UCSD-AML1 (cell line): ENCODE measurements around the gene MAPK1.
"Not testable (repeated sequence)": the region's sequence is repeated elsewhere in the genome, so short reads cannot be mapped to it uniquely, and the experiment has no call there.

Experiments used
- DNase-seq: peaks from one replicate; lab custom pipeline; 2025; ENCODE audit not compliant: unreplicated experiment; lab: John Stamatoyannopoulos, UW

Gene MAPK1

DNA sequence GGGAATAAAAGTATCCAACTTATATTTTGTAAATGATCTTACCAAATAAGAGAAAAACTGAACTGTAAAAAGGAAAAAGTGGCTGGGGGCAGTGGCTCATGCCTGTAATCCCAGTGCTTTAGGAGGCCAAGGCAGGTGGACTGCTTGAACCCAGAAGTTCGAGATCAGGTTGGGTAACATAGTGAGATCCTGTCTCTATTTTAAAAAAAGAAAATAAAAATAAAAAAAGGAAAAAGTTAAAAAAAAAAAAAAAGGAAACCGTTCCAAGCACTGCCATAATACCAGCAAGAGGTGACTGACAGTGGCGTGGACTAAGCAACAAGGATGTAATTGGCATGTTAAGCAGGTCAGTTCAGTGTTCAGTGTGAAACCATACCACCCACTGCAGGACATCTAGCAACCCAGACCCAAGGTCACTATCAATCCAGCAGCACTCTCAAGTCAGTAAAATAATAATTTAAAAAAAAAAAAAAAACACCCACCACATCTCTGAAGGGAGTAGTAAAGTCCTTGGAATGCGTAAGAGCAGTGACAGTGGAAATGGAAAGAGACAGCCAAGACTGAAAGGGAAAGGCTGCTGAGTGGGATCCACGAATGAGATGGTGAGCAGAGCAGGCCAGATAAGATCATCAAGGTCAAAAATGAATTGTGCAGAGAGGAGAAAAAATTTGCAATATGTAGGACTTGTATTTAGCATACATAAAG lies 43.6 kb downstream of the MAPK1 start:
- DNase-seq = no peak

DNA sequence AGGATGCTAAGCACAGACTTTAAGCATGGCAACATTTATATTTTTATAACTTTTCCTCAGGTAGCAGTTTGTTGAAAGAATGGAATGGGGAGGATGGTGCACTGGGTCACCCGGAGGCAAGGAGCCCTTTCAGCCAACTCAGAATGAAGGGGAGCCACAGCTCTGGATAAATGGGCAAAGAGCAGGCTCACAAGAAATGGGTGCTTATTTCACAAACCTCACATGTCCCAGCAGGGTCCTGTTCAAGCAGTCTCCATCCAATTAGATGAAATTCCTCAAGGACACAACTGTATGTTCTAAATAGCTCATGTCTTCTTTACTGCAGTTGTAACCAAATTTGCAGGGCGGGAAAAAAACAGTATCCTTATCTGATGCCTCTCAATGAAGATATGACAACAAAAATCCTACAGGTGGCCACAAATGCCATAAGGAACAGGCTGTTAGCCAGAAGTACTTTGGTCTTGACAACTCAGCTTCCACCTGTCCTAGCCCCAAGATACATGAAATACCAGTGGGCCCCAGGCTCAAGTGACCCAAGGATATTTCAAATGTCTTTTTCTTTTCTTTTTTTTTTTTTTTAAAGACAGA lies 48.2 kb downstream of the MAPK1 start:
- no peak for DNase-seq

DNA sequence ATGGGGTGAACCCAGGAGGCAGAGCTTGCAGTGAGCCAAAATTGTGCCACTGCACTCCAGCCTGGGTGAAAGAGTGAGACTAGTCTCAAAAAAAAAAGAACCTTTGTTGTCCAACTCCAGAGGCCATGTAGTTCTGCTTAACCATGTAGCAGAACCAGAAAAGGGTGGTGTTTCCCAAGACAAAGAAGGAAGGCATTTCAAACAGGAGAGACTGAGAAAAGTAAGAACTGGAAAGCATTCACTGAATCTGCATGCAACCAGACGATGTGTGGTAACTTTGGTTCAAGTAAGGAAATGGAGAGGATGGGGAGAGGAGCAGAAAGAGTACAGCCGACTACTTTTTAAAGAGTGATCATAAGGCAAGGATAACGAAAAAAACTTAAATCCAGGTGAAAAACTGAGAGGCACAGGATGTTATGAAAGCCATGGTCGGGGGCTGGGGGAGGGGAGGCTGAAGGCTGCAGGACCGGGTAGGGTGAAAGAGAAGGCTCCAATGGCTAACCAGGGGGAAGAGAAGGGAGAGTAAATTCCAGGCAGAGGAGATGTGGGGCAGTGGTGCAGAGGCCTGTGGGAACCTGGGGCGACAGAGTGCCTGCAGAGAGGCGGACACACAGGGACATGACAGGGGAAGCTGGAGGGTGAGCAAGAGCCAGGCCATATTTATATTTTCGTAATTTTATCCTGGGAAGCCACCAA lies 48.8 kb downstream of the MAPK1 start:
- no peak for DNase-seq

DNA sequence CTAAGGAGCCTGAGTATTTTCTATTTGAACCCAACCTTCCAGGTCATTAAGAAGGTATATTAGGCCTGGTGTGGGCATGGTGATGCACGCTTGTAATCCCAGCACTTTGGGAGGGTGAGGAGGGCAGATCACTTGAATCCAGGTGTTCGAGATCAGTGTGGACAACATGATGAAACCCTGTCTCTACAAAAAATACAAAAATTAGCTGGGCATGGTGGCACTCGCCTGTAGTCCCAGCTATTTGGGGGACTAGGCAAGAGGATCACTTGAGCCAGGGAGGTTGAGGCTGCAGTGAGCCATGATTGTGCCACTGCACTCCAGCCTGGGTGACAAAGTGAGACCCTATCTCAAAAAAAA lies 50.0 kb downstream of the MAPK1 start:
- not testable (repeated sequence) for DNase-seq

DNA sequence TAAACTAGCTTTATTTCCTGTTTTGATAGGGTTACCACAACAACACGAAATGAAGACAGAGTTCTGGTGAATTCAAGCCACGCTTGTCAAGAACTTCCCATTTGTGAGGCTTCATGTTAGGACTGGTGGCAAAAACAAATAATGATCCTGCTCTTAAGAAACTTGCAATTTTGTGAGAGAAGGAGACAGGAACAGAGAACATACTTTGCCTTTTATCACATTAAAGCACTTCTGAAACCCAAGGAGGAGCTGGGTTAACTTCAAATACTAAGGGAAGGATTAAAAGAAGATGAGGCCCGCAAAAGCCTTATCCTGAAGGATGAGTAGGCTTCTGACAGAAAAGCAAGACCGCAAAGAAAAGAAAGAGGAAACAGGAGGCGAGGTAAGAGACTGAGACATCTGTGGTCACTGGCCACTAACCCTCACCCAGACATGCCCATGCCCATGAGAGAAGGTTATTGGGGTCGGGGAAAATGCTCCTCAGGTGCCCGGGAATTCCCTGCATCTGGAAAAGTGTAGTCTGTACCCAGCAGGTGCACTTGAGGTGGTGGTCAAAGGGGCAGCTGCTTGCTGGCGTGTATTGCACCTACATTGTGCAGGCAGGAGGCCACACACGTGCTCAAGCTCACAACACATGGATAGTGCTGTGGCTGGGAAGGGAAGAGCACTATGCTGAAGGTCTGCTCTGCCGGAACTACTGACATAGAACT lies 50.5 kb downstream of the MAPK1 start:
- peak; percentile 33 for DNase-seq

DNA sequence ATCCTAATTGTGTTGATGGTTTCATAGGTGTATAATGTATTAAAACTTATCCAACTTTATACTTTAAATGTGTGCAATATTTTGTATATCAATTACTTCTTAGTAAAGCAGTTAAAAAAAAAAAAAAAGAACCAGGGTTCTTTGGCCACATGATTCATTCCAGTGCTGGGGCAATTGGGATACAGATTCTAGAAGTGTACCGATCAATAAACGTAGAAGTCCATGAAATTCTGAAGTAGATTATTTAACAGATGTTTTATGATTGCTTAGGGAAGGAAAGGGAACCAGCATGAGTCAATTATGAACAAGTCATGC lies 51.0 kb downstream of the MAPK1 start:
- no peak for DNase-seq

DNA sequence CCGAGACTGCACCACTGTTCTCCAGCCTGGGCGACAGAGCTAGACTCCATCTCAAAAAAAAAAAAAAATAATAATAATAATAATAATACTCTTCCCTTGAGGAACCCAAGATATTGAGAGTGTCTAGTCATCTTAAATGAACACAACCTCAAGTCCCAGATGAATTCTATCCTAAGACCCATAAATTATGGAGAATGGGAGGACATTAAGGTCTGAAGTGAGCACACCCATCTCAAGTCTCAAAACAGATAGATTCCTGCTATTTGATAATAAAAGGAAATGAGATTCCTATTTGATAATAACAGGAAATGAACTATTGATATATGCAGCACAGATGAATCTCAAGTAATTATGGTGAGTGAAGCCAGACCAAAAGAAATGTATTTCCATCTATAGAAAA lies 51.5 kb downstream of the MAPK1 start:
- no peak for DNase-seq

DNA sequence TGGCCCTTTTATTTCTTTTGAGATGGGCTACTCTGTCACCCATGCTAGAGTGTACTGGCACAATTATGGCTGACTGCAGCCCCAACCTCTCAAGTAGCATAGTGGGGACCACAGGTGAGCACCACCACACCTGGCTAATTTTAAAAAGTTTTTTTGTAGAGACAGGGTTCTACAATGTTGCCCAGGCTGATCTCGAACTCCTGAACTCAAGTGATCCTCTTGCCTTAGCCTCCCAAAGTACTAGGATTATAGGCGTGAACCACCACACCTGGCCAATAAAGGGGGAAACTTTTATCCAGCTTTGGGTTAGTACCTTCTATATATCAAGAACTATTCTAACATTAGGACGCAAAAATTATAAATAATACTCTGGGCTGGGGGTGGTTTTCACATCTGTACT lies 52.1 kb downstream of the MAPK1 start:
- no peak for DNase-seq

DNA sequence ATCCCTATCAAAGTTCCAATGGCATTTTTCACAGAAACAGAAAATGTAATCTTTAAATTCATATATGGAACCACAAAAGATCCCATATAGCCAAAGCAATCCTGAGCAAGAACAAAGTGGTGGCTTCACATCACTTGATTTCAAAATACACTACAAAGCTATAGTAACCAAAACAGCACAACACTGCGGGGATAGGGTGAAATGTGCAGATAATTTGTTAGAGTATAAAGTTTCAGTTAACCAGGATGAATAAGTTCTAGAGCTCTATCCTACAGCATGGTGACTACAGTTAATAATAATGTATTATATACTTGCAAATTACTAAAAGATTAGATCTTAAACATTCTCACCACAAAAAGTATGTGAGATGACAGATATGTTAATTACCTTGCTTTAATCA lies 55.5 kb downstream of the MAPK1 start:
- DNase-seq = no peak

DNA sequence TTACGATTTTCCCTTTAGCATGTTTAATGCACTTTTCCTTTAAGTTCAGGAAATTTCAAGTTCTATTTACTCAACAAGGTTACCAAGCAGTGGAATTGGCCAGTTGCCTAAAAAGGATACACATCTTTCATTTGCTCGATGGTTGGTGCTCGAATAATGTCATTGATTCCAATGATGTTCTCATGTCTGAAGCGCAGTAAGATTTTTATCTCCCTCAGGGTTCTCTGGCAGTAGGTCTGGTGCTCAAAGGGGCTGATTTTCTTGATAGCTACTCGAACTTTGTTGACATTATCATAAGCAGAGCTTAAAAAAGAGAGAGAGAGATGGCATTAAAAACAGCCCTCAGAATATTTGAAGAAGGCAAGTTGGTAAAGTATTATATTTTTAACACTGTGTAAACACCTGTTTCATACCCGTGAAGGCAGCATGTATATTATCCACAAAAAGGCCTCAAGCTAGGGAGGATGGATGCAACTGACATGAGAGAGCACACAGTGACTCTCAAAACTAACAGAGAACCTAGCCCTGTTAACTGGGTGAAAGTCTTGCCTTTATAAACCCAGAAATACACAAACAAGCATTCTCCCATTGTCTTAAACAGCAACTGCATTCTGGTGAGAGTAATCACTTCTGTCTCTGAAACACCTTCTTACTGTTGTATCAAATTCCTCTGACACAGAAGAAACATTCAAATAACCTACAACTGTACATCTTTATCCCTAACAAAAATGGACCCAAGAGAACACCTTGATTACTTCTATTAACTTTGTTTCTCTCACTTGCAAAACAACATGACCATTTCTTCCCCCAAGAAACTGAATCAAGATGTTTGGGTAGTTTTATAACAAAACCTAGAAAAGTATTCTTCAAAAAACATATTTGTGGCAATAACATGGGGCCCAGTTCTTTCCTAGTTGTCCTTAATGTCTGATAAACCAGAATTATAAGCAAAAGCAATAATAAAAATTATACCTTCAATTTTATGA lies 59.6 kb downstream of the MAPK1 start:
- DNase-seq = no peak

DNA sequence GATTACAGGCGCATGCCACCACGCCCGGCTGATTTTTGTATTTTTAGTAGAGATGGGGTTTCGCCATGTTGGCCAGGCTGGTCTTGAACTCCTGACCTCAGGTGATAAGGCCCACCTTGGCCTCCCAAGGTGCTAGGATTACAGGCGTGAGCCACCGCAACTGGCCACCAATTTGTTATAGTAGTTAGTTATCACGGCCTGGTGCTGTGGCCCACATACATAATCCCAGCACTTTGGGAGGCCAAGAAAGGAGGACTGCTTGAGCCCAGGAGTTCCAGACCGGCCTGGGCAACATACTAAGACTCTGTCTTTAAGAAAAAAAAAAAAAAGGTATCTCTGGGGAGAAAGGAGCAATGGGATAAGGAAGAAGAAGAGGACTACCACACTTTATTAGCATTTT lies 62.1 kb downstream of the MAPK1 start:
- not testable (repeated sequence) for DNase-seq

DNA sequence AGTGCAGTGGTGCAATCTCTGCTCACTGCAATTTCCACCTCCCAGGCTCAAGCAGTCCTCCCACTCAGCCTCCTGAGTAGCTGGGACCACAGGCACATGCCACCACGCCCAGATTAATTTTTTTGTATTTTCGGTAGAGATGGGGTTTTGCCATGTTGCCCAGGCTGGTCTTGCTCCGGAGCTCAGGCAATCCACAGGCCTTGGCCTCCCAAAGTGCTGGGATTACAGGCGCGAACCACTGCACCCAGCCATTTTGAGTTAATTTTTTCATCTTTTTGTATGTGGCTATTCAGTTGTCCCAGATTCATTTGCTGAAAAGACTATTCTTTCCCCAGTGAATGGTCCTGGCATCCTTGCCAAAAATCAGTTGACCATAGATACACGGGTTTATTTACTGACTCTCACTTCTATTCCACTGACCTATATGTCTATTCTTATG lies 63.6 kb downstream of the MAPK1 start:
- no peak for DNase-seq

DNA sequence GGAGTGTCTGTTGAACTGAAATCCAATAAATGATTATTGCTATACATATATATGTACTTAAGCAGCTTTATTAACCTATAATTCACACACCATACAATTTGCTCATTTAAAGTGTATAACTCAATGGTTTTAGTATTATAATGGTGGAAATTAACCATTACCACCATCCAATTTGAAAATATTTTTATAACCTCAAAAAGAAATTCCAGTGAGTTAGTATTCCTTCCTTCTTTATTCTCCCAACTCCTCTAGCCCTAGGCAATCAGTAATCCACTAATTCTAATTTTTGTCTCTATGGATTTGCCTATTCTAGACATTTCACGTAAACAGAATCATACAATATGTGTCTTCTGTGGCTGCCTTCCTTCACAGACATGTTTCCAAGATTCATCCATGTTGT lies 64.8 kb downstream of the MAPK1 start:
- DNase-seq = no peak

DNA sequence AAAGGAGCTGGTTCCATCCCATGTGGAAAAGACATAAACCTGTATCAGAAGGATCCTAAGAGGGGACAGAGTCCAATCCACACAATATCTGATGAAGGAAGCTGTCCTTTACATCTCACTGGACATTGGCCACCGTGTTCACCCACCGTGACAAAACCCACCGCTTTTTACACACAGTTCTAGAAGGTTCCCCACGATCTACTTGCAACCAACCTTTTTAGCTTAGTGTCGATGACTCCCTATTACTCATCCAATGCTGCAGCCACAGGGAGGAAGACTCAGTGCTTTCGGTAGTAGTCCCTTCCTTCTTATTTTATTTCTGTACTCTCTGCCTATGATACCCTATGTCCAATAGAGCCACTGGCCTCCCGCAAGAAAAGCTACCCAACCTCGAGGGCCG lies 65.4 kb downstream of the MAPK1 start:
- no peak for DNase-seq

DNA sequence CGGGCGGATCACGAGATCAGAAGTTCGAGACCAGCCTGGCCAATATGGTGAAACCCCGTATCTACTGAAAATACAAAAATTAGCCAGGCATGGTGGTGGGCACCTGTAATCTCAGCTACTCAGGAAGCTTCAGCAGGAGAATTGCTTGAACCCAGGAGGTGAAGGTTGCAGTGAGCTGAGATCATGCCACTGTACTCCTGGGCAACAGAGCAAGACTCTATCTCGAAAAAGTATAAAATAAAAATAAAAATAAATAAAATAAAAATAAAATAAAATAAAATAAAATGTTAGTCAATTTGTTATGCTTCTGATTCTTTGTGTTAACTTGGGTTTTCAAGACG lies 66.2 kb downstream of the MAPK1 start:
- not testable (repeated sequence) for DNase-seq

DNA sequence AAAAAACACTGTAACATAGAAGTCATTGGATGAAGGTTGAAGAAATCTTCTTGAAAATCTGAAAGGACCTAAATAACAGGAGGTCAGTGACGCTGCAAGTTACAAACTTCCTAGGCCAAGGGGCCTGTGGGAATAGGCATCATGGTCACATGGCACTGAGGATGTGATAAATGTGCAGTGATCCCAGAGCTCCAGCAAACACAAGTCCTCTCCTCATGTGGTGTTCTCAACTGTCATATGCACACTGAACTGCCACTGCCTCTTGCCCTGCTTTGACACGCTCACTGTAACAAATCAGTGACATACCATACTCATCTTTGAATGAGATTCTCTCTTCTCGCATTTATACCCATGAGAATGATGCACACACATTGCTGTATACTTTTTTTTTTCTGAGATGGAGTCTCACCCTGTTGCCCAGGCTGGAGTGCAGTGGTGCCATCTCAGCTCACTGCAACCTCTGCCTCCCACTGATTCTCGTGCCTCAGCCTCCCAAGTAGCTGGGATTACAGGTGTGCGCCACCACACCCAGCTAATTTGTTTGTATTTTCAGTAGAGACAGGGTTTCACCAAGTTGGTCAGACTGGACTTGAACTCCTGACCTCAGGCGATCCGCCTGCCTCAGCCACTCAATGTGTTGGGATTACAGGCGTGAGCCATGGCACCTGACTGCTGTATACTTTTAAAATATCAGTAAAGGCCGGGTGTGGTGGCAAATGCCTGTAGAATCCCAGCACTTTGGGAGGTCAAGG lies 66.7 kb downstream of the MAPK1 start:
- DNase-seq = no peak

DNA sequence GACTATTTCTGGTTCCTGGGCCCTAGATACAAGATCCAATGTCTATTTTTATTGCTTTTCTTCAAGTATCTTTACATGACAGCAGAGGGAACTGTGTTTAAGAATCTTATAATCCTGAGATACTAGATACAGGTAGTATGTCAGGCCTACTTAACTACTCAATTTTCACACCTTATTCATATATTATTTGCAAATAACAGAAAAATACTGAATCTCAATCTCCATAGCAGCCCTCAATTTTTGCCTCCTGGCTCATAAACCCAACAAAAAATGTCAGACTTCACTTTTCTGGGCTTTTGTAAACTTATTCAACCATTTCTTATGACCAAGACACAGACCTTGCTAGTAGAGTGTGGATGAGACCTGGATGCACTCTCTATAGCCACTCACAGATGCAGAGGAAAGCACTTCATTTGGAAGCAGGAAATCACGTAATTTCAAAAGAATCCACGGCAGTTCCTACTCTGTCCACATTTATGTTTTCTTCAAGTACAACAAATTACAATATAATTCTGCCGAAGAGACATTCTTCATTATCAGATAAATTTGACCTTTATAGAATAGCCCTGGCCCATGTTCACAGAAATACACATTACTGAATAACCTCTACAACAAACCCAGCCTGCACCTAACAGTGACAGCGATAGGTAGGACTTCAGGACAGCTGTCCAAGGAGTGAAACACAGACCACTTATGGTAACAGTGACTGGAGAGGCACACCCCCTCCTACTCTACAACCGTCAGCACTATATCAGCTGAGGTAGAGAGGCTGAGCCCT lies 69.8 kb downstream of the MAPK1 start:
- no peak for DNase-seq

DNA sequence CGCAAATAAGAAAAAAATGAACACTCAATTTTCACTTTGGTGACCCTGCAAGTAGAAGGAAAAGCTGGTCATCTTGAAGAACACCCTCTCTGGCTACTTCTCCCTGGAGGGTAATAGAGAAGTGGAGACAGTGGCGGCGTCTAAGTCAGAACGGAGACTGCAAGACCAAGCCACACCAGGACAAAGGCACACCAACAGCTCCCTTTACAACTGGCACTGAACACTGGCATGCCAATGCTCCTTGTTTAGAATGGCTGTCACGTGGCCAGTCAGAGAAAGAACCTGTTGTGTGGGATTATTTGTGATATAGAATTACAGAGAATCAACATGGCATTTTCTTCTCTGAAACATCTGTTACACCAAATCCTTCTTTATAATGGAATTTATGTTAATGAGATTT lies 70.6 kb downstream of the MAPK1 start:
- no peak for DNase-seq

DNA sequence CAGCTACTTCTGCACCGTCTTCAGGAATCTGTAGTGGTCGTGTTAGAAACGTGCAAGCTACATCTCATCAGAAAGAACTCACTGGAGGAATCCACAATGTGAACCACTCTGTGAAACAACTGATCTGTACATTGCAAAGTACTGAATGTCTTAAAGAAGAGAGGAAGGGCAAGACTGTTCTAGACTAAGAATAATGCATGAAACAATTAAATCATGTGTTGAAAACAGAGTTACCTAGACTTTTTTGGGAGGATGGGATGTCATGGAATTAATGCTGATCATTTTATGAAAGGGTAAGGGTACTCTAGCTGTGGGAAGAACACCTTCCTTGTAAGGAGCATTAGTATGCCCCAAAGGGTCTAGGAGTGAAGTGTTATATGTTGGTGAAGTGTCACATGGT lies 71.2 kb downstream of the MAPK1 start:
- DNase-seq = no peak

DNA sequence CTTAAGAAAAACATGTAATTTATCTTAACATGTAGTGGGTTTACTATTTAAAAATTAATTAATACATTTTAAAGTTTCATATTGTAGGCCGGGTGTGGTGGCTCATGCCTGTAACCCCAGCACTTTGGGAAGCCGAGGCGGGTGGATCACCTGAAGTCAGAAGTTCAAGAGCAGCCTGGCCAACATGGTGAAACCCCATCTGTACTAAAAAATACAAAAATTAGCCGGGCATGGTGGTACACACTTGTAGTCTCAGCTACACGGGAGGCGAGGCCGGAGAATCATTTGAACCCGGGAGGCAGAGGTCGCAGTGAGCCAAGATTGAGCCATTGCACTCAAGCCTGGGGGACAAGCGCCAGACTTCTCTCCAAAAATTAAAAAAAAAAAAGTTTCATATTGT lies 73.7 kb downstream of the MAPK1 start:
- not testable (repeated sequence) for DNase-seq
